ENCODE results near the gene RPL32. TPM values are rescaled to one million over a fixed set of nuclear protein-coding genes. Genes with fewer than 3 reads are reported as not detected.
"Not testable (repeated sequence)": the region's sequence is repeated elsewhere in the genome, so short reads cannot be mapped to it uniquely, and the experiment has no call there.

Gene RPL32
- total and polyA plus RNA-seq, 8 donors = 71.5 to 3,985 (median 2,039) TPM

DNA sequence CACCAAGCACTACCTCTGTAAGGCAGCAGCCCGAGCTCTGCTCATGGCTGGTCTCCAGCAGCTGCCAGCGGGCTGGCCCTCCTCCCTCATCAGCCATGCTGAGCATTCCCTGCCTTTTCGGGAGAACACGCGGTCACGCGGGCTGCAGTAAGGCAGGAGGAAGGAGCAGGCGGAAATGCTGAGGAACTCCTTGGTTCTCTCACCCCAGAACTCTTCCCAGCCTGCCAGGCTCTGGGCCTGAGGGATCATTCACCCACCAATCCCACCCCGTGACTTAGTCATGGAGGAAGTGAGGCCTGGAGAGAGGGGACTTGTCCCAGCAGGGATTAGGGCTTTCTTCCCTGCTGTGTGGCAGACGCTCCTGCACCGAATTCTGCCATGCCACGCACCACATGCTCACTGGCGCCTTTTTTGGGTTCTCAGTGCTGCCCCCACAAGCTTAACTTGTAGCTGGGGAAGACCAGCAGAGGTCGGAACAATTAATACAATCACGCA lies 42.9 kb upstream of the RPL32 start:
- H3K27ac ChIP-seq = peak overlapping the region in 2 of 5 donors; percentile 27 to 71
- intact Hi-C loops (cut with DNase I; ENCODE audit: low total_unique reads) = no loop called here
- no peaks in the 10 kb centered on the region for H3K36me3 ChIP-seq
- H3K27me3 ChIP-seq = peaks cover 0 to 21% (median 0%) of the 10 kb centered on the region in 3 donors
- DNase-seq = peak in 1 of 2 donors; percentile 62
- WGBS, 5 donors = 58 to 80% (median 79%) methylated on average over 14 to 15 of the region's 15 CpGs
- H3K9me3 ChIP-seq = no peaks in the 10 kb centered on the region
- TF ChIP-seq POLR2A (IDR thresholded peaks at IDR 0.05) (no peak), POLR2AphosphoS5 (IDR thresholded peaks at IDR 0.05) (no peak), EP300 (IDR thresholded peaks at IDR 0.05) (no peak)
- TF ChIP-seq, protein P1, sequence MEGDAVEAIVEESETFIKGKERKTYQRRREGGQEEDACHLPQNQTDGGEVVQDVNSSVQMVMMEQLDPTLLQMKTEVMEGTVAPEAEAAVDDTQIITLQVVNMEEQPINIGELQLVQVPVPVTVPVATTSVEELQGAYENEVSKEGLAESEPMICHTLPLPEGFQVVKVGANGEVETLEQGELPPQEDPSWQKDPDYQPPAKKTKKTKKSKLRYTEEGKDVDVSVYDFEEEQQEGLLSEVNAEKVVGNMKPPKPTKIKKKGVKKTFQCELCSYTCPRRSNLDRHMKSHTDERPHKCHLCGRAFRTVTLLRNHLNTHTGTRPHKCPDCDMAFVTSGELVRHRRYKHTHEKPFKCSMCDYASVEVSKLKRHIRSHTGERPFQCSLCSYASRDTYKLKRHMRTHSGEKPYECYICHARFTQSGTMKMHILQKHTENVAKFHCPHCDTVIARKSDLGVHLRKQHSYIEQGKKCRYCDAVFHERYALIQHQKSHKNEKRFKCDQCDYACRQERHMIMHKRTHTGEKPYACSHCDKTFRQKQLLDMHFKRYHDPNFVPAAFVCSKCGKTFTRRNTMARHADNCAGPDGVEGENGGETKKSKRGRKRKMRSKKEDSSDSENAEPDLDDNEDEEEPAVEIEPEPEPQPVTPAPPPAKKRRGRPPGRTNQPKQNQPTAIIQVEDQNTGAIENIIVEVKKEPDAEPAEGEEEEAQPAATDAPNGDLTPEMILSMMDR (IDR thresholded peaks at IDR 0.05) = no peak
- H3K4me3 ChIP-seq = no peak overlapping the region
- H3K4me1 ChIP-seq = no peaks in the 10 kb centered on the region

DNA sequence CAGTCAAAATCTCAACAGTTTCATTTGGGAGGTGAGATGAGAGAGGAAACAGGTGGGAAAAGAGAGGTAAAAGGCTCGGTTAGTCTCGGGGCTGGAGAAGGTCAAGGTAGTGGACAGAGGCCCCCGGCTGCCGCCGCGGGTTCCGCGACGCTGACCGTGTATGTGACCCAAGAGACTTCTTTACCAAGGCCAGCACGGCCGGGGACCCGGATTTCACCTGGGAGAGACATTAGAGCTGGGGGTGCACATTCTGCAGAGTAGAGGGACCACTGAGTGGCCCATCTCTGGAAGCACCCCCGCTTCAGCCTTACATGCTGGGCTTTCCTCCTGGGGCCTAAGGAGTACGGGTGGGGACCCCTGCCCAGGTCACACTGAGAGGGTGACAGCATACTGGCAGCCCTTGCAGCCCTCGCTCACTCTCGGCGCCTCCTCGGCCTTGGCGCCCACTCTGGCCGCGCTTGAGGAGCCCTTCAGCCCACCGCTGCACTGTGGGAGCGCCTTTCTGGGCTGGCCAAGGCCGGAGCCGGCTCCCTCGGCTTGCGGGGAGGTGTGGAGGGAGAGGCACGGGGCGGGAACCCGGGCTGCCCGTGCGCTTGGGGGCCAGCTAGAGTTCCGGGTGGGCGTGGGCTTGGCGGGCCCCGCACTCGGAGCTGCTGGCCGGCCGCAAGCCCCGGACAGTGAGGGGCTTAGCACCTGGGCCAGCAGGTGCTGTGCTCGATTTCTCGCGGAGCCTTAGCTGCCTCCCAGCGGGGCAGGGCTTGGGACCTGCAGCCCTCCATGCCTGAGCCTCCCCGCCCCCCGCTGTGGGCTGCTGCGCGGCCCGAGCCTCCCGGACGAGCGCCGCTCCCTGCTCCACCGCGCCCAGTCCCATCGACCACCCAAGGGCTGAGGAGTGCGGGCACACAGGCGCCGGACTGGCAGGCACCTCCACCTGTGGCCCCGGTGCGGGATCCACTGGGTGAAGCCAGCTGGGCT lies 41.3 kb upstream of the RPL32 start:
- Histone ChIP-seq H3K4me1 (no peaks in the 10 kb centered on the region), H3K27me3 (peaks cover 0 to 17% (median 0%) of the 10 kb centered on the region in 3 donors), H3K36me3 (no peaks in the 10 kb centered on the region), H3K9me3 (no peaks in the 10 kb centered on the region), H3K27ac (no peak overlapping the region), H3K4me3 (no peak overlapping the region)
- DNase-seq = no peak
- TF ChIP-seq EP300 (IDR thresholded peaks at IDR 0.05) (no peak), POLR2AphosphoS5 (IDR thresholded peaks at IDR 0.05) (no peak), POLR2A (IDR thresholded peaks at IDR 0.05) (no peak)
- TF ChIP-seq, protein P1 (IDR thresholded peaks at IDR 0.05) = no peak
- intact Hi-C loops (cut with DNase I; ENCODE audit: low total_unique reads) = no loop called here
- 92 to 96% (median 95%) methylated on average over 45 to 62 of the region's 62 CpGs for WGBS, 5 donors

DNA sequence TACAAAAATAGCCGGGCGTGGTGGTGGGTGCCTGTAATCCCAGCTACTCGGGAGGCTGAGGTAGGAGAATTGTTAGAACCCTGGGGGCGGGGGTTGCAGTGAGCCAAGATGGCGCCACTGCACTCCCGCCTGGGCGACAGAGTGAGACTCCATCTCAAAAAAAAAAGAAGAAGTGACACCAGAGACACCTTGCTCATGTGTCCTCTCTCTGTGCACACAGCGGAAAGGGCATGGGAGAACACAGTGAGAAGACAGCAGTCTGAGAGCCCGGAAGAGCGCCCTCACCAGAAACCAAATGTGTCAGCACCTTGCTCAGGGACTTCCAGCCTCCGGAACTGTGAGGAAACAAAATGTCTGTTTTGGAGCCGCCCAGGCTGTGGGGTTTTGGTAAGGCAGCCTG lies 40.5 kb upstream of the RPL32 start:
- H3K27ac ChIP-seq; H3K4me3 ChIP-seq; intact Hi-C loops (cut with DNase I; ENCODE audit: low total_unique reads); DNase-seq; H3K36me3 ChIP-seq; H3K9me3 ChIP-seq; H3K4me1 ChIP-seq: not testable (repeated sequence)
- peaks cover 0 to 16% (median 0%) of the 10 kb centered on the region in 3 donors for H3K27me3 ChIP-seq
- 90 to 95% (median 94%) methylated on average over 12 of the region's 12 CpGs for WGBS, 5 donors

GRCh38 chr3:12879191-12879815 lies 37.9 kb upstream of the RPL32 start:
- no peak overlapping the region for H3K4me3 ChIP-seq
- peaks cover 10 to 12% (median 10%) of the 10 kb centered on the region in 4 donors for H3K4me1 ChIP-seq
- WGBS, 5 donors = 78 to 90% (median 86%) methylated on average over 5 of the region's 5 CpGs
- no peaks in the 10 kb centered on the region for H3K36me3 ChIP-seq
- peaks cover 0 to 13% (median 7%) of the 10 kb centered on the region in 3 donors for H3K27me3 ChIP-seq
- H3K9me3 ChIP-seq = no peaks in the 10 kb centered on the region
- intact Hi-C loops (cut with DNase I; ENCODE audit: low total_unique reads) = loop anchor here (10.0 kb wide), 1 partner anchor 105 kb away; no protein-coding TSS in a partner anchor
- no peak overlapping the region for H3K27ac ChIP-seq
- TF ChIP-seq POLR2AphosphoS5 (IDR thresholded peaks at IDR 0.05) = no peak
- TF ChIP-seq, protein P1 (IDR thresholded peaks at IDR 0.05) = no peak
- no peak for TF ChIP-seq POLR2A (IDR thresholded peaks at IDR 0.05)
- TF ChIP-seq EP300 (IDR thresholded peaks at IDR 0.05) = no peak
- DNase-seq = no peak

DNA sequence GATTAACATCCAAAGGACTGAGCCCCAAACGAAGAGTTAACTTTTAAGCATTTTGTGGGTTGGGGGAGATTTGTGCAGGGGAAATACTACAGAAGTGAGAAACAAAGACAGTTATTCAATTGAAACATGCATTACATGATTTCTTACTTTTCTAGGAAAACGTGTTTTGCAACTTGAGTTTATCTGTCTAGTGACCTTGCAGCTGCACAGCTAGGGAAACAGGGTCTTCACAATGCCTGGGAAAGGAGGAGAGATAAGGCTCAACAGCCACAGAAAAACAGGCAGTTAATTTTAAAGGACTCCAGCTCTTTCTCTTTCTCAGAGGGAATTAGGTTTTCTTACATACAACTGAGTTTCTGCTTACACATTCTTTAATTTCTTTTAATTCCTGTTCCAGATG lies 37.4 kb upstream of the RPL32 start:
- WGBS, 5 donors = 51 to 73% (median 54%) methylated on average over 2 of the region's 2 CpGs
- intact Hi-C loops (cut with DNase I; ENCODE audit: low total_unique reads) = loop anchor here (10.0 kb wide), 1 partner anchor 106 kb away; no protein-coding TSS in a partner anchor
- H3K4me3 ChIP-seq, H3K36me3 ChIP-seq, H3K9me3 ChIP-seq, DNase-seq, H3K27ac ChIP-seq: not testable (repeated sequence)
- Histone ChIP-seq H3K27me3 (peaks cover 0 to 13% (median 7%) of the 10 kb centered on the region in 3 donors), H3K4me1 (peaks cover 10 to 12% (median 10%) of the 10 kb centered on the region in 4 donors)

Data from stomach (tissue), 9 donors.